IMR-90 (cell line): ENCODE results near the gene WDFY2. TPM values are rescaled to one million over a fixed set of nuclear protein-coding genes. Genes with fewer than 3 reads are reported as not detected.

Experiments used
- ATAC-seq: fragments of 200-7000 bp; cut with Tn5 transposase; 2 replicates; pipeline ENCODE4 v1.9.1; 2020; ENCODE audit warnings: low read depth, mild to moderate bottlenecking, moderate library complexity
- BruUV-seq: library from RNA; stranded (reverse); fragments of 400-500 nt; replicated peaks from 2 replicates; lab custom pipeline; 2021; lab: Mats Ljungman, UMichigan
- CTCF ChIA-PET: fragments of 300-600 bp; formaldehyde crosslinking; extraction: SDS; loops from one replicate; lab custom pipeline; 2021; ENCODE audit warnings: antibody characterized with exemption; lab: Yijun Ruan, JAX
- POLR2A ChIA-PET: fragments of 300-600 bp; sonication (Branson Sonifier 250); formaldehyde crosslinking; loops from one replicate; lab custom pipeline; 2022; ENCODE audit warnings: antibody characterized with exemption; ENCODE audit not compliant: unreplicated experiment; lab: Charles Lee
- DNase-seq: peaks from one replicate; pipeline ENCODE4 v3.0.0; 2013
- H2AFZ ChIP-seq: replicated peaks from 2 replicates; pipeline ENCODE3; 2013; ENCODE audit warnings: low read length, mild to moderate bottlenecking; ENCODE audit not compliant: poor library complexity
- H2AK5ac ChIP-seq: 2 replicates; pipeline ENCODE4 v1.6.1; 2013; ENCODE audit warnings: low read depth, low read length, inconsistent platforms
- H2AK9ac ChIP-seq: replicated peaks from 2 replicates; pipeline ENCODE3; 2013; ENCODE audit warnings: mild to moderate bottlenecking, low read depth, low read length, moderate library complexity; ENCODE audit not compliant: poor library complexity
- H2BK120ac ChIP-seq: 2 replicates; pipeline ENCODE4 v1.6.1; 2013; ENCODE audit warnings: low read depth, low read length, inconsistent platforms
- H2BK15ac ChIP-seq: 3 replicates; pipeline ENCODE4 v1.6.1; 2013; ENCODE audit warnings: low read depth, low read length, inconsistent platforms
- H2BK20ac ChIP-seq: 2 replicates; pipeline ENCODE4 v1.6.1; 2013; ENCODE audit warnings: low read depth, mild to moderate bottlenecking, inconsistent platforms, low read length, moderate library complexity
- H2BK5ac ChIP-seq: 2 replicates; pipeline ENCODE4 v1.6.1; 2013; ENCODE audit warnings: mild to moderate bottlenecking, low read depth, low read length, inconsistent platforms; ENCODE audit not compliant: poor library complexity, severe bottlenecking
- H3K14ac ChIP-seq: replicated peaks from 2 replicates; pipeline ENCODE4 v1.6.1; 2013; ENCODE audit warnings: low read depth, low read length, inconsistent platforms
- H3K18ac ChIP-seq: 2 replicates; pipeline ENCODE4 v1.6.1; 2013; ENCODE audit warnings: low read depth, low read length, control low read depth
- H3K23ac ChIP-seq: 2 replicates; pipeline ENCODE4 v1.6.1; 2013; ENCODE audit warnings: low read depth, low read length, inconsistent platforms
- H3K27ac ChIP-seq: 2 replicates; pipeline ENCODE4 v1.5.1; 2013; ENCODE audit warnings: mild to moderate bottlenecking, control low read depth, low read length; ENCODE audit not compliant: insufficient read depth
- H3K27me3 ChIP-seq: 2 replicates; pipeline ENCODE4 v1.6.1; 2013; ENCODE audit warnings: low read length; ENCODE audit not compliant: control insufficient read depth, insufficient read depth
- H3K36me3 ChIP-seq: 2 replicates; pipeline ENCODE4 v1.6.1; 2013; ENCODE audit warnings: low read length, mixed read lengths; ENCODE audit not compliant: control insufficient read depth, insufficient read depth
- H3K4ac ChIP-seq: 2 replicates; pipeline ENCODE4 v1.6.1; 2013; ENCODE audit warnings: low read depth, low read length, inconsistent platforms
- H3K4me1 ChIP-seq: 2 replicates; pipeline ENCODE4 v1.6.1; 2013; ENCODE audit warnings: low read length, mixed read lengths; ENCODE audit not compliant: control insufficient read depth, insufficient read depth
- H3K4me2 ChIP-seq: 2 replicates; pipeline ENCODE4 v1.6.1; 2013; ENCODE audit warnings: low read depth, mild to moderate bottlenecking, control low read depth, low read length, moderate library complexity
- H3K4me3 ChIP-seq: 2 replicates; pipeline ENCODE4 v1.5.1; 2013; ENCODE audit warnings: low read depth, mild to moderate bottlenecking, control low read depth, low read length, moderate library complexity; ENCODE audit not compliant: insufficient read depth
- H3K56ac ChIP-seq: 2 replicates; pipeline ENCODE4 v1.6.1; 2013; ENCODE audit warnings: low read length, inconsistent platforms; ENCODE audit not compliant: insufficient read depth; ENCODE audit errors: extremely low read depth
- H3K79me1 ChIP-seq, 2 experiments: 2 replicates each; pipeline ENCODE4 v1.6.1; 2013; ENCODE audit warnings: low read length in 2 of 2, inconsistent platforms in 1 of 2, low read depth in 1 of 2
- H3K9ac ChIP-seq: 2 replicates; pipeline ENCODE4 v1.6.1; 2013; ENCODE audit warnings: low read depth, low read length, control low read depth
- H3K9me1 ChIP-seq: 2 replicates; pipeline ENCODE4 v1.6.1; 2013; ENCODE audit warnings: low read length, inconsistent platforms; ENCODE audit not compliant: insufficient read depth
- H3K9me3 ChIP-seq: 2 replicates; pipeline ENCODE4 v1.6.1; 2013; ENCODE audit warnings: low read length; ENCODE audit not compliant: control insufficient read depth, insufficient read depth
- H4K20me1 ChIP-seq: 2 replicates; pipeline ENCODE4 v1.6.1; 2013; ENCODE audit warnings: low read length, inconsistent platforms; ENCODE audit not compliant: insufficient read depth
- H4K5ac ChIP-seq: 2 replicates; pipeline ENCODE4 v1.6.1; 2013; ENCODE audit warnings: mild to moderate bottlenecking, low read depth, low read length, control low read depth
- H4K8ac ChIP-seq, 2 experiments: 2 replicates each; pipeline ENCODE4 v1.6.1; 2013; ENCODE audit warnings: low read depth in 2 of 2, low read length in 2 of 2, control low read depth in 1 of 2, inconsistent platforms in 1 of 2
- H4K91ac ChIP-seq: 2 replicates; pipeline ENCODE4 v1.6.1; 2013; ENCODE audit warnings: low read depth, low read length, inconsistent platforms; ENCODE audit not compliant: insufficient read depth
- BHLHE40 ChIP-seq: fragments of 150-350 bp; IDR thresholded peaks from 2 replicates; pipeline ENCODE4 v1.6.1; 2016; ENCODE audit warnings: mild to moderate bottlenecking, low read depth, low read length
- CTCF ChIP-seq: conservative IDR thresholded peaks from 2 replicates; pipeline ENCODE4 v1.5.1; 2012; ENCODE audit warnings: mild to moderate bottlenecking, low read depth, low read length, improper control_type of control experiment
- ELK1 ChIP-seq: fragments of 150-350 bp; IDR thresholded peaks from 2 replicates; pipeline ENCODE4 v1.6.1; 2016; ENCODE audit warnings: low read depth, mild to moderate bottlenecking, low read length, moderate library complexity, borderline replicate concordance
- FOS ChIP-seq: fragments of 150-350 bp; IDR thresholded peaks from 2 replicates; pipeline ENCODE4 v1.6.1; 2016; ENCODE audit warnings: low read depth, low read length
- MAFK ChIP-seq: IDR thresholded peaks from 2 replicates; pipeline ENCODE4 v1.6.1; 2012; ENCODE audit warnings: low read depth, low read length, improper control_type of control experiment
- MAZ ChIP-seq: IDR thresholded peaks from 2 replicates; pipeline ENCODE4 v1.6.1; 2012; ENCODE audit warnings: low read depth, mild to moderate bottlenecking, low read length, improper control_type of control experiment, moderate library complexity, borderline replicate concordance
- MXI1 ChIP-seq: IDR thresholded peaks from 2 replicates; pipeline ENCODE4 v1.6.1; 2012; ENCODE audit warnings: low read depth, mild to moderate bottlenecking, low read length, moderate library complexity, borderline replicate concordance
- NFE2L2 ChIP-seq: fragments of 150-350 bp; IDR thresholded peaks from 2 replicates; pipeline ENCODE4 v1.6.1; 2016; ENCODE audit warnings: low read depth, mild to moderate bottlenecking, low read length
- POLR2A ChIP-seq: IDR thresholded peaks from 2 replicates; pipeline ENCODE4 v1.6.1; 2012; ENCODE audit warnings: mild to moderate bottlenecking, low read depth, low read length
- RAD21 ChIP-seq: IDR thresholded peaks from 2 replicates; pipeline ENCODE4 v1.6.1; 2012; ENCODE audit warnings: low read length, improper control_type of control experiment
- RCOR1 ChIP-seq: IDR thresholded peaks from 2 replicates; pipeline ENCODE4 v1.6.1; 2012; ENCODE audit warnings: mild to moderate bottlenecking, low read length, improper control_type of control experiment; ENCODE audit not compliant: insufficient replicate concordance
- RFX5 ChIP-seq: IDR thresholded peaks from 2 replicates; pipeline ENCODE4 v1.8.0; 2012; ENCODE audit warnings: low read depth, mild to moderate bottlenecking, low read length, moderate library complexity
- SMC3 ChIP-seq: fragments of 150-350 bp; IDR thresholded peaks from 2 replicates; pipeline ENCODE4 v1.6.1; 2016; ENCODE audit warnings: low read depth, mild to moderate bottlenecking, antibody characterized with exemption, low read length, moderate library complexity
- USF2 ChIP-seq: fragments of 150-350 bp; IDR thresholded peaks from 2 replicates; pipeline ENCODE4 v1.6.1; 2017; ENCODE audit warnings: mild to moderate bottlenecking, antibody characterized with exemption, low read length, low read depth
- WGBS, 2 experiments: methylation state at CpG; one replicate each; pipeline versions ENCODE4 v1.1.5 to v1.1.7; 2013; ENCODE audit warnings: missing lambda C conversion rate in 2 of 2; ENCODE audit not compliant: insufficient read length in 1 of 2; ENCODE audit errors: extremely low coverage in 2 of 2; 5-methylcytosine and 5-hydroxymethylcytosine counted together
- dilution Hi-C: fragments of 300-500 bp; cut with HindIII; formaldehyde crosslinking; loops from one replicate; pipeline ENCODE4 v1.14.3; 2018; ENCODE audit warnings: low sequenced_read_pairs; ENCODE audit not compliant: unreplicated experiment
- in situ Hi-C: fragments of 300-500 bp; cut with MboI; formaldehyde crosslinking; loops from 3 replicates; pipeline ENCODE4 v1.14.3; 2019; ENCODE audit warnings: low sequenced_read_pairs, inconsistent platforms, mixed read lengths
- intact Hi-C: fragments of 100-400 bp; cut with micrococcal nuclease; formaldehyde crosslinking; loops from 2 replicates; pipeline ENCODE4 v1.10.0; 2022
- polyA plus RNA-seq, 3 experiments: library from polyadenylated mRNA; depleted of rRNA; stranded (reverse); fragments of >200 nt; gene quantifications; 2 replicates each; pipeline ENCODE4 v1.2.3, GENCODE V29; 2012; ENCODE audit warnings: low replicate concordance in 1 of 3
- total RNA-seq: library from RNA; depleted of rRNA; stranded (reverse); fragments of >200 nt; gene quantifications from 2 replicates; pipeline ENCODE4 v1.2.3, GENCODE V29; 2012

The WDFY2 gene
- total and polyA plus RNA-seq, 2 of the 4 experiments (the other 2 are of a cell fraction) = 4.3 to 5.4 TPM

GRCh38 chr13:51704399-51705313 lies 120.4 kb downstream of the WDFY2 start:
- no CpG with 5 or more reads among the region's 3 CpGs for WGBS, 2 experiments
- DNase-seq (no peak), ATAC-seq (no peak)
- H3K4ac ChIP-seq = no peak overlapping the region
- no peaks in the 10 kb centered on the region for H4K20me1 ChIP-seq
- no peak overlapping the region for H3K14ac ChIP-seq
- H2BK15ac ChIP-seq = no peak overlapping the region
- H3K4me3 ChIP-seq = no peak overlapping the region
- dilution Hi-C loops = no loop called here
- no TSS peak for BruUV-seq
- no peaks in the 10 kb centered on the region for H3K4me1 ChIP-seq
- H2BK20ac ChIP-seq = no peak overlapping the region
- no peak overlapping the region for H4K8ac ChIP-seq
- no peak overlapping the region for H3K4me2 ChIP-seq
- H3K27me3 ChIP-seq = no peaks in the 10 kb centered on the region
- ChIA-PET POLR2A (no interaction called here), CTCF (interaction anchor here (1.0 kb wide), 1 partner anchor 21 kb away, joined by 3 read pairs; no protein-coding TSS in a partner anchor)
- H3K18ac ChIP-seq = no peak overlapping the region
- no peak overlapping the region for H2AFZ ChIP-seq
- peaks cover 3% of the 10 kb centered on the region for H3K36me3 ChIP-seq
- no peak overlapping the region for H2AK5ac ChIP-seq
- intact Hi-C loops = no loop called here
- H3K79me1 ChIP-seq = peaks cover 11 to 22% of the 10 kb centered on the region in 2 experiments; a peak in 3 of 4 replicates
- H2BK5ac ChIP-seq = no peak overlapping the region
- H3K9me3 ChIP-seq = no peaks in the 10 kb centered on the region
- no peak overlapping the region for H4K5ac ChIP-seq
- no peak overlapping the region for H4K91ac ChIP-seq
- in situ Hi-C loops = no loop called here
- no peak overlapping the region for H2AK9ac ChIP-seq
- no peak overlapping the region for H3K27ac ChIP-seq
- no peak overlapping the region for H2BK120ac ChIP-seq
- H3K23ac ChIP-seq = no peak overlapping the region
- no peak overlapping the region for H3K56ac ChIP-seq
- H3K9ac ChIP-seq = no peak overlapping the region
- peaks cover 6% of the 10 kb centered on the region; the same call in 1 of the 2 replicates for H3K9me1 ChIP-seq
- TF ChIP-seq RFX5 = no peak
- no peak for TF ChIP-seq USF2
- no peak for TF ChIP-seq MAZ
- no peak for TF ChIP-seq NFE2L2
- no peak for TF ChIP-seq RAD21
- TF ChIP-seq MXI1 = no peak
- no peak for TF ChIP-seq BHLHE40
- no peak for TF ChIP-seq CTCF
- TF ChIP-seq ELK1 = no peak
- TF ChIP-seq FOS = no peak
- TF ChIP-seq RCOR1 = no peak
- TF ChIP-seq POLR2A = no peak
- TF ChIP-seq MAFK = no peak
- no peak for TF ChIP-seq SMC3
